HFF-Myc (cell line): ENCODE results near the gene ARRDC5.
"Not testable (repeated sequence)": the region's sequence is repeated elsewhere in the genome, so short reads cannot be mapped to it uniquely, and the experiment has no call there.

Source experiments
- DNase-seq: peaks from one replicate; pipeline ENCODE4 v3.0.0-alpha.2; 2011; ENCODE audit warnings: low read depth; ENCODE audit errors: extremely low read depth
- H3K4me3 ChIP-seq: replicated peaks from 2 replicates; pipeline ENCODE4 v1.5.1; 2011; ENCODE audit warnings: low read depth, mild to moderate bottlenecking, control low read depth, low read length
- TF ChIP-seq, protein P1 (sequence below): IDR thresholded peaks from 2 replicates; pipeline ENCODE4 v1.5.1; 2012; ENCODE audit warnings: mild to moderate bottlenecking, low read depth, low read length, control low read depth; ENCODE audit errors: missing control alignments

Gene ARRDC5

DNA sequence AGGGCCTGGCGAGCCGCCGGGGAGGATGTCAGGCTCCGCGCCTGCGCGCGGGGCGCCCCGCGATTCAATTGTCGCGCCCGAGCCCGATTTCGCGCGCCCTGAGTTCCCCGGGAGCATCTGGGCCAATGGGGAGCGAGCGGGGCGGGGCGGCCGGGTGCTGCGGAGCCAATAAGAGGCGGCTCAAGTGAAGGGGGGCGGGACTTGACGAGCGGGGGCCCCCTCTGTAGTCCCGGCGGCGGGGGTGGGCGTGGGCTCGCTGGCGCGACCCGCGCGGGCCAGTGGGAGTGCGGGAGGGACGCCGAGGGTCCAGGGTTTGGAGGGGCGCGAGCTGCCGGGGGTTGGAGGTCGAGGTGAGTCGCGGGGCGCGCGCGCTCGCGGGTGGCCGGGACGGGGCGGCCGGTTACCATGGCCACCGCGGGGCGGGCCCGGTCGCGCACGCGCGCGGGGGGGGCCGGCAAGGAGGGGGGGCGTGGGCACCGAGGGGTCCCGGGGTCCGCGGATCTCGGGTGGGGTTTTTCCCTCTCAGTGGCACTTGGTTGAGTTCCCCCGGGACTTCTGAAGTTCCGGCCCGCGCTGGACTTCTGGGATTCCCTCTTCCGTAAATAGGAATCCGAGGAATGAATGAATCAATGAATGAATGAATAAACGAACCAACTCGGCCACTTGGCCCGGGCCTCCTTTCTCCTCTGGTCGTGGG lies 7.3 kb upstream of the ARRDC5 start:
- no peak for DNase-seq
- TF ChIP-seq, protein P1, sequence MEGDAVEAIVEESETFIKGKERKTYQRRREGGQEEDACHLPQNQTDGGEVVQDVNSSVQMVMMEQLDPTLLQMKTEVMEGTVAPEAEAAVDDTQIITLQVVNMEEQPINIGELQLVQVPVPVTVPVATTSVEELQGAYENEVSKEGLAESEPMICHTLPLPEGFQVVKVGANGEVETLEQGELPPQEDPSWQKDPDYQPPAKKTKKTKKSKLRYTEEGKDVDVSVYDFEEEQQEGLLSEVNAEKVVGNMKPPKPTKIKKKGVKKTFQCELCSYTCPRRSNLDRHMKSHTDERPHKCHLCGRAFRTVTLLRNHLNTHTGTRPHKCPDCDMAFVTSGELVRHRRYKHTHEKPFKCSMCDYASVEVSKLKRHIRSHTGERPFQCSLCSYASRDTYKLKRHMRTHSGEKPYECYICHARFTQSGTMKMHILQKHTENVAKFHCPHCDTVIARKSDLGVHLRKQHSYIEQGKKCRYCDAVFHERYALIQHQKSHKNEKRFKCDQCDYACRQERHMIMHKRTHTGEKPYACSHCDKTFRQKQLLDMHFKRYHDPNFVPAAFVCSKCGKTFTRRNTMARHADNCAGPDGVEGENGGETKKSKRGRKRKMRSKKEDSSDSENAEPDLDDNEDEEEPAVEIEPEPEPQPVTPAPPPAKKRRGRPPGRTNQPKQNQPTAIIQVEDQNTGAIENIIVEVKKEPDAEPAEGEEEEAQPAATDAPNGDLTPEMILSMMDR: no peak
- H3K4me3 ChIP-seq: peak overlapping the region; percentile 64

DNA sequence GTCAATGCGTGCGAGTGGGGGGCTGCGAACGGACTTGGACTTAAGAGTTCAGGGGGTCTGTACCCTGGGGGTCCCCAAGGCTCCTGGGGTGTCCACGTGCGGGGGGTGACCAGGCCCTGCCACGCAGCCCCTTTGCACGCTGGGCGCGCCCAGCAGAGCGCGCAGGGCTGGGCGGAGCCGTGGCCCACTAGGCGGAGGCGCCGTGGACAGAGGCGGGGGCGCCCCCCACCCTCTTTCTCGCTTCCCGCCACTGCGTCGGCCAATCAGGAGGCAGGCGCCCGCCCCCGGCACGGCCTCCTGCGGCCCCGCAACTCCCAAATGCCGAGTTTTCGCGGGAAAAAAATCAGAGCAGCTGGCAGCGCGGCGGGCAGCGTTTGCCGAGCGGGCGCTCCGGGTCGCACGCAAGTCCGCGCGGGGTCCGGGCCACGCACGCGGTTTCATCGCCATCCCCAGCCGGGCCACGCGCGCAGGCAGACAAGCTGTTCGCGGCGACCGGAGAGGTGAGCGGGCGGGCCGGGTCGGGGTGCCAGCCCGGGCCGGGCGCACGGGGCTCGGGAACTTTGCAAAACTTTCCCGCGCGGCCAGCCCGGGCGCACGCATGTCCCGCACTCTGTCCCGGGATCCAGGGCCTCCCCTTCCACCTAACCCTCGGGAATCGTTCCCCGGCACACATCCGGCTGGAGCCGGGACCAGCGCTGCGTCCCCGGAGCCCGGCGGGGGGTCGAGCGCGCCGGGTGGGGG lies 6.6 kb upstream of the ARRDC5 start, which contains the start of gene UHRF1:
UHRF1 (plus strand) TSS at position 346 of the 741 bp plus-strand sequence. CDS start 1,385 bp downstream, outside the sequence.
- TF ChIP-seq, protein P1: no peak
- DNase-seq: no peak
- peak within 1 kb of the TSS; percentile 64 for H3K4me3 ChIP-seq

GRCh38 chr19:4908781-4909155 lies 6.1 kb upstream of the ARRDC5 start:
- DNase-seq: no peak
- H3K4me3 ChIP-seq: peak overlapping the region; percentile 64
- TF ChIP-seq, protein P1: no peak

DNA sequence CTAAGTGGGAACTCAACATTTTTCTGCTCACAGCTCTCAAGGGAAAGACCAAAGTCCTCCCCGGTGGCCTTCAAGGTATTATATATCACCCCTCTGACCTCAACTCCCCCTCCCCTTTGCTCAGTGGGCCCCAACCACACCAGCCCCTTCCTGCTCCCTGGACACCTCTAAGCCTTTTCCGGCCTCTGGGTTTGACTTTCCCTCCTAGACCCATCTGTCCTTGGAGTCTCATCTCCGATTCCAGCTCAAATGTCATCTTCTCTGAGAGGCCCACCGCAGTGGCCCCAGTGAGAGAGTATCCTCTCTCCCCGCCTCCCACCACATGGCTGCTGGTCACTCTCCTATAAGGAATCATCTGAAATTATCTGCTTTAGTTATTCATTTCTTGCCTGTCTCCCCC lies 5.7 kb upstream of the ARRDC5 start:
- TF ChIP-seq, protein P1: no peak
- no peak for DNase-seq
- H3K4me3 ChIP-seq: no peak overlapping the region

DNA sequence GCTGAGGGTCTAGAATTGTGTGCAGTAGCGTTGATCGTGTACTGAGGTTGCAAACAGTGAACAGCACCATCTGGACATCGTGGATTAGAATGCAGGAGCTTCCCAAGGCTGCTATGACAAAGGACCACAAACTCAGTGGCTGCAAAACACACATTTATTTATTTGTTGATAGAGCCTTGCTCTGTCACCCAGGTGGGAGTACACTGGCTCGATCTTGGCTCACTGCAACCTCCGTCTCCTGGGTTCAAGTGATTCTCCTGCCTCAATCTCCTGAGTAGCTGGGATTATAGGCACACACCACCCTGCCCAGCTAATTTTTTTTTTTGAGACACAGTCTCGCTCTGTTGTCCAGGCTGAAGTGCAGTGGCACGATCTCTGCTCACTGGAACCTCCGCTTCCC lies 4.3 kb upstream of the ARRDC5 start:
- TF ChIP-seq, protein P1: no peak

DNA sequence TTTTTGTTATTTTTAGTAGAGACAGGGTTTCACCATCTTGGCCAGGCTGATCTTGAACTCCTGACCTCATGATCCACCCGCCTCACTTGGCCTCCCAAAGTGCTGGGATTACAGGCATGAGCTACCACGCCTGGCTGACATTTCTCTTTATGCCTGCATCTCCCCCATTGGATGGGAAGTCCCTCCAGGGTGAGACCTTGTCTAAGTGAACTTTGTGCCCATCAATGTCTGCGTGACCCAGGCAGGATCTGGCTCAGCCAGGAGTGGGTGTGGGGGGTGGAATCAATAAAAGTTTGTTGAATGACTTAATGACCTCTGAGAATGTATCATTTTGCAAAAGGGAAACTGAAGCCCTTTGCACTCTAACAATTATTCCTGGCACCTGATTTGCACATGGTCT lies 1.8 kb upstream of the ARRDC5 start:
- no peak overlapping the region for H3K4me3 ChIP-seq
- no peak for DNase-seq
- TF ChIP-seq, protein P1: no peak

More for the DNA sequence above, 4.3 kb upstream of the ARRDC5 start:
- no peak for DNase-seq
- no peak overlapping the region for H3K4me3 ChIP-seq

DNA sequence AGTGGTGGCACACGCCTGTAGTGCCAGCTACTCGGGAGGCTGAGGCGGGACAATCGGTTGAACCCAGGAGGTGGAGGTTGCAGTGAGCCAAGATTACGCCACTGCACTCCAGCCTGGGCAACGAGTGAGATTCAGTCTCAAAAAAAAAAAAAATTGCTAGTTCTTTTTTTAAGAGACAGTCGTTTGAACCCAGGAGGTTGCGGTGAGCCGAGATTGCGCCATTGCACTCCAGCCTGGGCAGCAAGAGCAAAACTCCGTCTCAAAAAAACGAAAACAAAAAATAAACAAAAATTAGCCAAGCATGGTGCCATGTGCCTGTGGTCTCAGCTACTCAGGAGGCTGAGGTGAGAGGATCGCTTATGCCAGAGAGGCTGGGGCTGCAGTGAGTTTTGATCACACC lies 1.8 kb downstream of the ARRDC5 start:
- not testable (repeated sequence) for DNase-seq

More for the DNA sequence above, 1.8 kb downstream of the ARRDC5 start:
- H3K4me3 ChIP-seq: not testable (repeated sequence)
